Endodermal cell (in vitro differentiated cells): Measurements from ENCODE around the gene NELFCD. TPM values are rescaled to one million over a fixed set of nuclear protein-coding genes. Genes with fewer than 3 reads are reported as not detected.

Experiments
- DNase-seq: peaks from one replicate; pipeline ENCODE4 v3.0.0-alpha.2; 2017
- H3K27ac ChIP-seq: 2 replicates; pipeline ENCODE4 v1.5.1; 2013; ENCODE audit warnings: mild to moderate bottlenecking, low read depth, low read length, moderate library complexity
- H3K27me3 ChIP-seq: 2 replicates; pipeline ENCODE4 v1.6.1; 2013; ENCODE audit warnings: mild to moderate bottlenecking, low read length, moderate library complexity; ENCODE audit not compliant: insufficient read depth, control insufficient read depth, poor library complexity, severe bottlenecking
- H3K36me3 ChIP-seq: 2 replicates; pipeline ENCODE4 v1.7.0; 2013; ENCODE audit warnings: mild to moderate bottlenecking, low read length, moderate library complexity; ENCODE audit not compliant: control insufficient read depth, insufficient read depth
- H3K4me1 ChIP-seq: one replicate; pipeline ENCODE4 v1.7.0; 2013; ENCODE audit warnings: low read length; ENCODE audit not compliant: control insufficient read depth, insufficient read depth
- H3K4me3 ChIP-seq: 2 replicates; pipeline ENCODE4 v1.5.1; 2013; ENCODE audit warnings: mild to moderate bottlenecking, low read length, moderate library complexity
- H3K9ac ChIP-seq: 2 replicates; pipeline ENCODE4 v1.6.1; 2013; ENCODE audit warnings: mild to moderate bottlenecking, low read length, moderate library complexity; ENCODE audit not compliant: poor library complexity, severe bottlenecking; ENCODE audit errors: extremely low read depth
- H3K9me3 ChIP-seq: 2 replicates; pipeline ENCODE4 v1.6.1; 2013; ENCODE audit warnings: mild to moderate bottlenecking, low read length, moderate library complexity; ENCODE audit not compliant: control insufficient read depth
- H3K27ac Mint-ChIP-seq: 2 replicates; pipeline ENCODE4 v1.8.0; 2020; ENCODE audit warnings: mixed read lengths
- H3K27me3 Mint-ChIP-seq: 2 replicates; pipeline ENCODE4 v1.8.0; 2021; ENCODE audit warnings: mild to moderate bottlenecking, mixed read lengths; ENCODE audit not compliant: insufficient read depth
- H3K36me3 Mint-ChIP-seq: 2 replicates; pipeline ENCODE4 v1.8.0; 2020; ENCODE audit warnings: low read depth, mixed read lengths
- H3K4me1 Mint-ChIP-seq: 2 replicates; pipeline ENCODE4 v1.8.0; 2020; ENCODE audit warnings: mixed read lengths
- H3K4me3 Mint-ChIP-seq: 2 replicates; pipeline ENCODE4 v1.8.0; 2020; ENCODE audit warnings: mild to moderate bottlenecking, moderate library complexity, mixed read lengths
- H3K9me3 Mint-ChIP-seq: 2 replicates; pipeline ENCODE4 v1.8.0; 2020; ENCODE audit warnings: mild to moderate bottlenecking, mixed read lengths
- CTCF ChIP-seq: fragments of 200-600 bp; sonication (generic); conservative IDR thresholded peaks from 2 replicates; pipeline ENCODE4 v1.5.0; 2021; ENCODE audit warnings: antibody characterized with exemption, mild to moderate bottlenecking
- WGBS, 2 experiments: methylation state at CpG; one replicate each; pipeline versions ENCODE4 v1.1.5 to v1.1.7; 2013; ENCODE audit warnings: missing lambda C conversion rate in 2 of 2, mixed read lengths in 1 of 2; ENCODE audit not compliant: insufficient coverage in 1 of 2, insufficient read length in 1 of 2; 5-methylcytosine and 5-hydroxymethylcytosine counted together
- total RNA-seq, 2 donors: library from RNA; stranded (reverse); fragmentation: NEBNext Ultra II Directional in 1 of 2; extraction: Animal tissue kit (Norgen Biotek cat#: 25700) in 1 of 2; gene quantifications; 2 replicates in 1 of 2; 3 replicates in 1 of 2; pipeline ENCODE4 v1.2.1, GENCODE V29; 2021

NELFCD gene
- total RNA-seq, 2 donors from 2014 or later, result 66.6 to 72.5 TPM

GRCh38 chr20:59001449-59002171, 20.6 kb downstream of the NELFCD start:
- 92 to 98% methylated on average over 18 to 27 of the region's 27 CpGs for WGBS, 2 experiments
- no peak for TF ChIP-seq CTCF
- Mint-ChIP-seq H3K36me3 (peaks cover 52% of the 10 kb centered on the region), H3K27ac (no peak overlapping the region), H3K4me3 (no peak overlapping the region), H3K27me3 (peaks cover 2% of the 10 kb centered on the region), H3K9me3 (no peaks in the 10 kb centered on the region), H3K4me1 (peaks cover 2% of the 10 kb centered on the region)
- no peak overlapping the region for H3K4me3 ChIP-seq
- no peaks in the 10 kb centered on the region for H3K4me1 ChIP-seq
- no peaks in the 10 kb centered on the region for H3K9me3 ChIP-seq
- H3K9ac ChIP-seq, result no peak overlapping the region
- no peaks in the 10 kb centered on the region for H3K27me3 ChIP-seq
- peaks cover 9% of the 10 kb centered on the region for H3K36me3 ChIP-seq
- DNase-seq, result no peak
- H3K27ac ChIP-seq, result no peak overlapping the region

GRCh38 chr20:59002388-59002787, 21.3 kb downstream of the NELFCD start:
- TF ChIP-seq CTCF, result no peak
- peaks cover 47% of the 10 kb centered on the region for H3K36me3 Mint-ChIP-seq
- Histone ChIP-seq H3K9ac (no peak overlapping the region), H3K9me3 (no peaks in the 10 kb centered on the region), H3K4me3 (no peak overlapping the region), H3K36me3 (peaks cover 5% of the 10 kb centered on the region), H3K27ac (no peak overlapping the region), H3K27me3 (no peaks in the 10 kb centered on the region), H3K4me1 (no peaks in the 10 kb centered on the region)
- H3K4me3 Mint-ChIP-seq, result no peak overlapping the region
- DNase-seq, result no peak
- 85 to 87% methylated on average over 3 to 8 of the region's 8 CpGs for WGBS, 2 experiments
- peaks cover 2% of the 10 kb centered on the region for H3K4me1 Mint-ChIP-seq
- H3K27ac Mint-ChIP-seq, result no peak overlapping the region
- no peaks in the 10 kb centered on the region for H3K9me3 Mint-ChIP-seq
- peaks cover 2% of the 10 kb centered on the region for H3K27me3 Mint-ChIP-seq

- peaks cover 3% of the 10 kb centered on the region for H3K27me3 Mint-ChIP-seq
- H3K4me3 Mint-ChIP-seq, result no peak overlapping the region
Measured at GRCh38 chr20:59002874-59003399, 21.9 kb downstream of the NELFCD start.

More at GRCh38 chr20:59002874-59003399, 21.9 kb downstream of the NELFCD start:
- Histone ChIP-seq H3K36me3 (no peaks in the 10 kb centered on the region), H3K9ac (no peak overlapping the region), H3K9me3 (no peaks in the 10 kb centered on the region), H3K4me3 (no peak overlapping the region), H3K27me3 (peaks cover 5% of the 10 kb centered on the region), H3K27ac (no peak overlapping the region), H3K4me1 (no peaks in the 10 kb centered on the region)
- H3K4me1 Mint-ChIP-seq, result peaks cover 2% of the 10 kb centered on the region
- peaks cover 42% of the 10 kb centered on the region for H3K36me3 Mint-ChIP-seq
- no peak for TF ChIP-seq CTCF
- WGBS, 2 experiments, result 86 to 91% methylated on average over 12 to 17 of the region's 17 CpGs
- H3K9me3 Mint-ChIP-seq, result no peaks in the 10 kb centered on the region
- no peak for DNase-seq
- H3K27ac Mint-ChIP-seq, result no peak overlapping the region
